OCI-LY7 (cell line): Measurements from ENCODE around the gene PRR33.

Experiments
- EZH2phosphoT487 ChIP-seq: fragments of 200-600 bp; sonication (generic); IDR thresholded peaks from 2 replicates; pipeline ENCODE4 v1.6.1; 2018; ENCODE audit warnings: low read depth, borderline replicate concordance, mild to moderate bottlenecking, mixed run types, antibody characterized with exemption, low read length, moderate library complexity, mixed read lengths
- TF ChIP-seq, protein P1 (sequence below): fragments of 200-600 bp; sonication (generic); conservative IDR thresholded peaks from 2 replicates; pipeline ENCODE4 v1.5.1; 2014; ENCODE audit warnings: mild to moderate bottlenecking, antibody characterized with exemption, low read length, moderate library complexity, mixed read lengths

DNA sequence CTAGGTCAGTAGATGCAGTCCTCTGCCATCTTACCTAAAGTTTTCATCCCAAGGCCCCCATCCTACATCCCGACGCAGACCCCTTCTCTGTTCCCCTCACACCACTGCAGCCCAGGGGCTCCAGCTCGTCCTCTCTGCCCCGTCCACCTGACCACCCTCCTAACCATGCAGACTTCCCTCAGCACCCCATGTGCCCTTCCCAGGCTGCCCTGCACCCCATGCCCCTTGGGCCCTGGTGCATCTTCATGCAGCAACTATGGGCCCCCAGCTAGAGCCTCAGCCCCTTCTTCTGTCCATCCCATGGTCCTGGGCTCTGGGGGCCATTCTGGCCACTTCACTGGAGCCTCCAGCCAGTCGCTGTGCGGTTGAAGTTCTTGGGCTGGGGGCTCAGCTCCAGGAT, 2.9 kb downstream of the PRR33 start:
- TF ChIP-seq, protein P1, sequence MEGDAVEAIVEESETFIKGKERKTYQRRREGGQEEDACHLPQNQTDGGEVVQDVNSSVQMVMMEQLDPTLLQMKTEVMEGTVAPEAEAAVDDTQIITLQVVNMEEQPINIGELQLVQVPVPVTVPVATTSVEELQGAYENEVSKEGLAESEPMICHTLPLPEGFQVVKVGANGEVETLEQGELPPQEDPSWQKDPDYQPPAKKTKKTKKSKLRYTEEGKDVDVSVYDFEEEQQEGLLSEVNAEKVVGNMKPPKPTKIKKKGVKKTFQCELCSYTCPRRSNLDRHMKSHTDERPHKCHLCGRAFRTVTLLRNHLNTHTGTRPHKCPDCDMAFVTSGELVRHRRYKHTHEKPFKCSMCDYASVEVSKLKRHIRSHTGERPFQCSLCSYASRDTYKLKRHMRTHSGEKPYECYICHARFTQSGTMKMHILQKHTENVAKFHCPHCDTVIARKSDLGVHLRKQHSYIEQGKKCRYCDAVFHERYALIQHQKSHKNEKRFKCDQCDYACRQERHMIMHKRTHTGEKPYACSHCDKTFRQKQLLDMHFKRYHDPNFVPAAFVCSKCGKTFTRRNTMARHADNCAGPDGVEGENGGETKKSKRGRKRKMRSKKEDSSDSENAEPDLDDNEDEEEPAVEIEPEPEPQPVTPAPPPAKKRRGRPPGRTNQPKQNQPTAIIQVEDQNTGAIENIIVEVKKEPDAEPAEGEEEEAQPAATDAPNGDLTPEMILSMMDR = no peak
- TF ChIP-seq EZH2phosphoT487 = no peak
